H1 (cell line): ENCODE measurements around the gene C1orf21. TPM values are rescaled to one million over a fixed set of nuclear protein-coding genes. Genes with fewer than 3 reads are reported as not detected.

ENCODE experiments used
- CTCF ChIA-PET: fragments of 300-600 bp; sonication (Branson Sonifier 250); formaldehyde crosslinking; loops from one replicate; lab custom pipeline; 2021; ENCODE audit not compliant: partially characterized antibody; lab: Charles Lee
- POLR2A ChIA-PET: fragments of 300-600 bp; sonication (Branson Sonifier 250); formaldehyde crosslinking; loops from one replicate; lab custom pipeline; 2021; ENCODE audit warnings: inconsistent platforms; ENCODE audit not compliant: partially characterized antibody; lab: Charles Lee
- DNase-seq, 2 experiments: peaks; one replicate each; pipeline versions ENCODE4 v3.0.0 to v3.0.0-alpha.2; 2010 to 2022; ENCODE audit warnings: low spot score in 2 of 2, low read depth in 1 of 2, mixed read lengths in 1 of 2
- FAIRE-seq: peaks from 2 replicates; lab custom pipeline; 2011; peaks lifted over from hg19 to GRCh38; lab: Jason Lieb, UNC
- H2AFZ ChIP-seq: 2 replicates; pipeline ENCODE4 v1.8.1; 2012; ENCODE audit warnings: low read length, inconsistent platforms
- H2AK5ac ChIP-seq: 2 replicates; pipeline ENCODE4 v1.6.1; 2013; ENCODE audit warnings: low read depth, low read length
- H2BK120ac ChIP-seq: replicated peaks from 2 replicates; pipeline ENCODE3; 2013; ENCODE audit warnings: low read depth, low read length, inconsistent platforms
- H2BK12ac ChIP-seq: 2 replicates; pipeline ENCODE4 v1.6.1; 2013; ENCODE audit warnings: low read depth, low read length
- H2BK15ac ChIP-seq: 2 replicates; pipeline ENCODE4 v1.6.1; 2013; ENCODE audit warnings: low read length
- H2BK20ac ChIP-seq: 2 replicates; pipeline ENCODE4 v1.6.1; 2013; ENCODE audit warnings: low read length
- H2BK5ac ChIP-seq: 2 replicates; pipeline ENCODE4 v1.6.1; 2013; ENCODE audit warnings: low read depth, low read length
- H3K14ac ChIP-seq: 2 replicates; pipeline ENCODE4 v1.6.1; 2013; ENCODE audit warnings: inconsistent platforms; ENCODE audit not compliant: insufficient read length
- H3K18ac ChIP-seq: 2 replicates; pipeline ENCODE4 v1.6.1; 2013; ENCODE audit warnings: low read length; ENCODE audit errors: extremely low read depth
- H3K23ac ChIP-seq: 2 replicates; pipeline ENCODE4 v1.6.1; 2013; ENCODE audit warnings: inconsistent platforms; ENCODE audit not compliant: insufficient read length
- H3K23me2 ChIP-seq: 2 replicates; pipeline ENCODE4 v1.6.1; 2013; ENCODE audit warnings: low read depth, low read length
- H3K27ac ChIP-seq: 2 replicates; pipeline ENCODE4 v1.6.1; 2011; ENCODE audit warnings: low read depth, low read length, inconsistent platforms
- H3K27me3 ChIP-seq, 4 experiments: replicated peaks in 1 of 4; 1 replicate in 1 of 4; 2 replicates in 3 of 4; pipeline versions ENCODE4 v1.6.1 to v1.8.1; 2011 to 2013; ENCODE audit warnings: low read length in 3 of 4, mild to moderate bottlenecking in 3 of 4, inconsistent platforms in 2 of 4, mixed read lengths in 2 of 4, moderate library complexity in 1 of 4; ENCODE audit not compliant: control insufficient read depth in 3 of 4, insufficient read depth in 3 of 4; ENCODE audit errors: extremely low read depth in 1 of 4
- H3K36me3 ChIP-seq, 4 experiments: 2 replicates each; pipeline versions ENCODE4 v1.6.1 to v1.8.1; 2011 to 2013; ENCODE audit warnings: mild to moderate bottlenecking in 4 of 4, low read length in 3 of 4, moderate library complexity in 2 of 4, control low read depth in 1 of 4, inconsistent platforms in 1 of 4; ENCODE audit not compliant: insufficient read depth in 4 of 4, control insufficient read depth in 2 of 4
- H3K4ac ChIP-seq: replicated peaks from 2 replicates; pipeline ENCODE3; 2013; ENCODE audit warnings: low read length, low read depth, mixed read lengths, inconsistent platforms; ENCODE audit not compliant: insufficient read length
- H3K4me1 ChIP-seq, 4 experiments: replicated peaks in 1 of 4; 1 replicate in 1 of 4; 2 replicates in 3 of 4; pipeline versions ENCODE4 v1.6.1 to v1.8.1; 2011 to 2013; ENCODE audit warnings: low read length in 3 of 4, inconsistent platforms in 2 of 4, mixed read lengths in 1 of 4; ENCODE audit not compliant: insufficient read depth in 4 of 4, control insufficient read depth in 3 of 4
- H3K4me2 ChIP-seq, 2 experiments: 2 replicates each; pipeline versions ENCODE4 v1.6.1 to v1.8.1; 2011 to 2013; ENCODE audit warnings: low read depth in 2 of 2, low read length in 2 of 2, control low read depth in 1 of 2, inconsistent platforms in 1 of 2, mild to moderate bottlenecking in 1 of 2; ENCODE audit not compliant: insufficient read depth in 1 of 2
- H3K4me3 ChIP-seq, 4 experiments: fragments of 200-600, 300-600 bp in 1 of 4; sonication (generic), shearing (Covaris generic), sonication (Bioruptor Twin) in 1 of 4; 2 replicates each; pipeline versions ENCODE4 v1.5.1 to v1.8.1; 2011 to 2016; ENCODE audit warnings: low read length in 4 of 4, low read depth in 3 of 4, control low read depth in 2 of 4, inconsistent platforms in 2 of 4, mild to moderate bottlenecking in 2 of 4, mixed read lengths in 1 of 4, moderate library complexity in 1 of 4; ENCODE audit not compliant: insufficient read depth in 2 of 4; ENCODE audit errors: extremely low read depth in 1 of 4
- H3K56ac ChIP-seq: replicated peaks from 2 replicates; pipeline ENCODE3; 2013; ENCODE audit warnings: low read depth, mild to moderate bottlenecking, mixed read lengths, low read length, inconsistent platforms; ENCODE audit not compliant: insufficient read length
- H3K79me1 ChIP-seq: 2 replicates; pipeline ENCODE4 v1.6.1; 2013; ENCODE audit warnings: low read depth, low read length, control low read depth
- H3K79me2 ChIP-seq, 2 experiments: 2 replicates each; pipeline versions ENCODE4 v1.6.1 to v1.8.1; 2012 to 2013; ENCODE audit warnings: low read length in 2 of 2, mild to moderate bottlenecking in 2 of 2, inconsistent platforms in 1 of 2; ENCODE audit not compliant: insufficient read depth in 2 of 2, control insufficient read depth in 1 of 2
- H3K9ac ChIP-seq, 4 experiments: replicated peaks in 1 of 4; 1 replicate in 1 of 4; 2 replicates in 3 of 4; pipeline versions ENCODE4 v1.6.1 to v1.8.1; 2011 to 2013; ENCODE audit warnings: low read depth in 3 of 4, low read length in 3 of 4, control low read depth in 2 of 4, mild to moderate bottlenecking in 2 of 4, moderate library complexity in 2 of 4, inconsistent platforms in 1 of 4; ENCODE audit errors: extremely low read depth in 1 of 4
- H3K9me3 ChIP-seq, 2 experiments: 2 replicates each; pipeline versions ENCODE4 v1.6.1 to v1.8.1; 2012 to 2013; ENCODE audit warnings: mild to moderate bottlenecking in 2 of 2, moderate library complexity in 2 of 2, control low read depth in 1 of 2, inconsistent platforms in 1 of 2, low read depth in 1 of 2, low read length in 1 of 2, mixed read lengths in 1 of 2; ENCODE audit not compliant: insufficient read depth in 2 of 2
- H4K20me1 ChIP-seq, 2 experiments: replicated peaks in 1 of 2; 2 replicates each; pipeline versions ENCODE3 to v1.8.1; 2011 to 2013; ENCODE audit warnings: inconsistent platforms in 2 of 2, low read length in 2 of 2, mild to moderate bottlenecking in 1 of 2; ENCODE audit not compliant: insufficient read depth in 2 of 2, control insufficient read depth in 1 of 2
- H4K5ac ChIP-seq: 2 replicates; pipeline ENCODE4 v1.6.1; 2013; ENCODE audit warnings: low read length, low read depth, mixed read lengths, inconsistent platforms; ENCODE audit not compliant: insufficient read length
- H4K8ac ChIP-seq: 2 replicates; pipeline ENCODE4 v1.8.0; 2013; ENCODE audit warnings: mild to moderate bottlenecking, moderate library complexity, low read length, inconsistent platforms; ENCODE audit not compliant: insufficient read depth; ENCODE audit errors: extremely low read depth
- H4K91ac ChIP-seq: replicated peaks from 2 replicates; pipeline ENCODE3; 2013; ENCODE audit warnings: low read length, mixed read lengths, inconsistent platforms; ENCODE audit not compliant: insufficient read length
- ASH2L ChIP-seq: fragments of 200-600, 300-600 bp; sonication (generic); IDR thresholded peaks from one replicate; pipeline ENCODE4 v1.7.1; 2017; ENCODE audit warnings: low read length
- CBX5 ChIP-seq: fragments of 300-800, 300-1000 bp; sonication (generic); IDR thresholded peaks from 2 replicates; pipeline ENCODE4 v1.7.1; 2016; ENCODE audit warnings: antibody characterized with exemption, low read length, low read depth
- CHD2 ChIP-seq: IDR thresholded peaks from 2 replicates; pipeline ENCODE4 v1.6.1; 2012; ENCODE audit warnings: low read length, improper control_type of control experiment
- NANOG ChIP-seq: IDR thresholded peaks from 2 replicates; pipeline ENCODE4 v1.6.1; 2011; ENCODE audit warnings: low read length, low read depth, mild to moderate bottlenecking, inconsistent platforms; ENCODE audit not compliant: insufficient read depth, poor library complexity, severe bottlenecking
- RXRA ChIP-seq: IDR thresholded peaks from 2 replicates; pipeline ENCODE4 v1.6.1; 2011; ENCODE audit warnings: low read depth, mild to moderate bottlenecking, low read length, moderate library complexity; ENCODE audit not compliant: insufficient read depth
- SIX5 ChIP-seq: IDR thresholded peaks from 2 replicates; pipeline ENCODE4 v1.6.1; 2011; ENCODE audit warnings: mild to moderate bottlenecking, low read depth, low read length
- SP2 ChIP-seq: IDR thresholded peaks from 2 replicates; pipeline ENCODE4 v1.6.1; 2012; ENCODE audit warnings: mild to moderate bottlenecking, low read length, inconsistent platforms
- SP4 ChIP-seq: IDR thresholded peaks from 2 replicates; pipeline ENCODE4 v1.6.1; 2012; ENCODE audit warnings: low read length, inconsistent platforms
- USF2 ChIP-seq: IDR thresholded peaks from 2 replicates; pipeline ENCODE4 v1.6.1; 2011; ENCODE audit warnings: low read length, improper control_type of control experiment
- ZNF274 ChIP-seq: IDR thresholded peaks from 2 replicates; pipeline ENCODE4 v1.7.0; 2012; ENCODE audit warnings: low read length, borderline replicate concordance; ENCODE audit errors: extremely low read depth
- WGBS, 2 experiments: shearing (Covaris generic) in 1 of 2; methylation state at CpG; one replicate each; pipeline versions ENCODE4 v1.1.6 to v1.1.7; 2013 to 2015; ENCODE audit warnings: low lambda C conversion rate in 2 of 2, mixed read lengths in 2 of 2, inconsistent platforms in 1 of 2, low coverage in 1 of 2, missing lambda C conversion rate in 1 of 2; ENCODE audit not compliant: insufficient replicate concordance in 2 of 2, insufficient coverage in 1 of 2, insufficient read length in 1 of 2; ENCODE audit errors: extremely low coverage in 1 of 2, missing lambda C conversion rate in 1 of 2; 5-methylcytosine and 5-hydroxymethylcytosine counted together
- polyA plus RNA-seq, 7 experiments: library from polyadenylated mRNA; depleted of rRNA in 3 of 7; stranded (reverse) in 5 of 7; unstranded in 2 of 7; fragments of >200 nt in 5 of 7; fragments of 200-250 nt in 2 of 7; gene quantifications; 1 replicate in 5 of 7; 2 replicates in 1 of 7; 4 replicates in 1 of 7; pipeline versions ENCODE4 v1.2.1 to v1.2.3, GENCODE V29; 2011 to 2013; ENCODE audit warnings: missing spikeins in 2 of 7, mixed read lengths in 2 of 7
- total RNA-seq: library from RNA; stranded (reverse); fragmentation: NEBNext Ultra II Directional; extraction: Animal tissue kit (Norgen Biotek cat#: 25700); gene quantifications from 2 replicates; pipeline ENCODE4 v1.2.1, GENCODE V29; 2021

C1orf21 gene
- total and polyA plus RNA-seq, 2 of the 8 experiments (the other 6 are each of a cell fraction or from before 2014, with no cell fraction given) = 16.6 to 51.0 TPM

GRCh38 chr1:184512724-184513123 is 125.9 kb downstream of the C1orf21 start:
- H3K4ac ChIP-seq = no peak overlapping the region
- no peaks in the 10 kb centered on the region for H3K9me3 ChIP-seq
- no peak overlapping the region for H3K4me2 ChIP-seq
- no peak overlapping the region for H3K27ac ChIP-seq
- H3K23me2 ChIP-seq = no peaks in the 10 kb centered on the region
- no peak overlapping the region for H3K18ac ChIP-seq
- no peak overlapping the region for H3K4me3 ChIP-seq
- H3K14ac ChIP-seq = no peak overlapping the region
- FAIRE-seq (no peak), DNase-seq (no peak)
- TF ChIP-seq SP2 = no peak
- TF ChIP-seq ZNF274 = no peak
- TF ChIP-seq ASH2L = no peak
- TF ChIP-seq CHD2 = no peak
- no peak for TF ChIP-seq USF2
- no peak for TF ChIP-seq SIX5
- no peak for TF ChIP-seq SP4
- TF ChIP-seq CBX5 = no peak
- TF ChIP-seq NANOG = no peak
- no peak for TF ChIP-seq RXRA
- no peak overlapping the region for H2BK5ac ChIP-seq
- no peak overlapping the region for H3K23ac ChIP-seq
- no peak overlapping the region for H2AK5ac ChIP-seq
- no peak overlapping the region for H4K8ac ChIP-seq
- H2AFZ ChIP-seq = no peak overlapping the region
- H2BK120ac ChIP-seq = no peak overlapping the region
- H3K79me2 ChIP-seq = no peaks in the 10 kb centered on the region
- POLR2A ChIA-PET = no interaction called here
- H3K9ac ChIP-seq = no peak overlapping the region
- no peak overlapping the region for H4K91ac ChIP-seq
- H3K56ac ChIP-seq = no peak overlapping the region
- no peak overlapping the region for H4K5ac ChIP-seq
- no peak overlapping the region for H2BK12ac ChIP-seq
- H3K4me1 ChIP-seq = no peaks in the 10 kb centered on the region
- H2BK15ac ChIP-seq = no peak overlapping the region
- no peaks in the 10 kb centered on the region for H4K20me1 ChIP-seq
- CTCF ChIA-PET = interaction anchor here (0.6 to 2.1 kb wide), 9 partner anchors 9 to 218 kb away, joined by 3 to 10 read pairs (median 3); no protein-coding TSS in a partner anchor
- no peaks in the 10 kb centered on the region for H3K79me1 ChIP-seq
- no peaks in the 10 kb centered on the region for H3K27me3 ChIP-seq
- H3K36me3 ChIP-seq = peaks cover 0 to 9% (median 1%) of the 10 kb centered on the region in 4 experiments; a peak in 3 of 8 replicates
- 86% methylated on average over 8 of the region's 8 CpGs; no CpG with 5 or more reads in 1 of the 2 experiments for WGBS, 2 experiments
- H2BK20ac ChIP-seq = no peak overlapping the region
